PC-9 (cell line): ENCODE results near the gene GRXCR2. TPM values are rescaled to one million over a fixed set of nuclear protein-coding genes. Genes with fewer than 3 reads are reported as not detected.

Experiments used
- BruUV-seq: library from RNA; stranded (reverse); fragments of 400-500 nt; replicated peaks from 2 replicates; lab custom pipeline; 2021; lab: Mats Ljungman, UMichigan
- CTCF ChIA-PET: fragments of 300-600 bp; sonication (Branson Sonifier 250); formaldehyde crosslinking; loops from one replicate; lab custom pipeline; 2022; ENCODE audit warnings: antibody characterized with exemption; lab: Charles Lee
- POLR2A ChIA-PET: fragments of 300-600 bp; sonication (Branson Sonifier 250); formaldehyde crosslinking; loops from one replicate; lab custom pipeline; 2022; ENCODE audit warnings: antibody characterized with exemption; ENCODE audit not compliant: unreplicated experiment; lab: Charles Lee
- DNase-seq, 2 experiments: peaks; one replicate each; pipeline versions ENCODE4 v3.0.0 to v3.0.0-alpha.2; 2015 to 2022; ENCODE audit warnings: mixed read lengths in 1 of 2
- H2AFZ ChIP-seq: fragments of 200-600 bp; sonication (generic); 2 replicates; pipeline ENCODE4 v1.8.1; 2017; ENCODE audit warnings: antibody characterized with exemption
- H3F3A ChIP-seq: fragments of 200-600 bp; sonication (generic); 2 replicates; pipeline ENCODE4 v1.8.1; 2017; ENCODE audit warnings: antibody characterized with exemption, mild to moderate bottlenecking, low read depth; ENCODE audit not compliant: insufficient read depth
- H3K27ac ChIP-seq: fragments of 200-600 bp; sonication (generic); 2 replicates; pipeline ENCODE4 v1.6.1; 2016; ENCODE audit warnings: mixed run types
- H3K27me3 ChIP-seq: fragments of 200-600 bp; sonication (generic); 2 replicates; pipeline ENCODE4 v1.6.1; 2016; ENCODE audit warnings: low read depth, mixed run types; ENCODE audit not compliant: insufficient read depth
- H3K36me3 ChIP-seq: fragments of 200-600 bp; sonication (generic); 2 replicates; pipeline ENCODE4 v1.6.1; 2016; ENCODE audit warnings: low read depth, mixed run types
- H3K4me1 ChIP-seq: fragments of 200-600 bp; sonication (generic); replicated peaks from 2 replicates; pipeline ENCODE4 v1.6.1; 2016; ENCODE audit warnings: mixed run types; ENCODE audit not compliant: insufficient read depth
- H3K4me2 ChIP-seq: fragments of 200-600 bp; sonication (generic); 2 replicates; pipeline ENCODE4 v1.6.1; 2017; ENCODE audit warnings: mixed run types
- H3K4me3 ChIP-seq: fragments of 200-600 bp; sonication (generic); 2 replicates; pipeline ENCODE4 v1.6.1; 2016; ENCODE audit warnings: mixed run types
- H3K79me2 ChIP-seq: fragments of 200-600 bp; sonication (generic); 2 replicates; pipeline ENCODE4 v1.6.1; 2017; ENCODE audit warnings: low read depth, mixed run types
- H3K9me2 ChIP-seq: fragments of 200-600 bp; sonication (generic); 2 replicates; pipeline ENCODE4 v1.8.1; 2017; ENCODE audit warnings: mild to moderate bottlenecking; ENCODE audit not compliant: insufficient read depth
- H3K9me3 ChIP-seq: fragments of 200-600 bp; sonication (generic); 2 replicates; pipeline ENCODE4 v1.8.1; 2016; ENCODE audit warnings: low read depth; ENCODE audit not compliant: insufficient read depth
- H4K20me1 ChIP-seq: fragments of 200-600 bp; sonication (generic); 2 replicates; pipeline ENCODE4 v1.8.1; 2017; ENCODE audit not compliant: insufficient read depth
- EZH2 ChIP-seq: fragments of 200-600 bp; sonication (generic); IDR thresholded peaks from 2 replicates; pipeline ENCODE4 v1.8.0; 2017; ENCODE audit warnings: antibody characterized with exemption, low read depth
- intact Hi-C: fragments of 100-400 bp; cut with micrococcal nuclease; formaldehyde crosslinking; loops from one replicate; pipeline ENCODE4 v1.10.0; 2022; ENCODE audit not compliant: unreplicated experiment
- total RNA-seq: library from RNA; stranded (reverse); gene quantifications from 2 replicates; pipeline ENCODE4 v1.2.3, GENCODE V29; 2021
- TF ChIP-seq, protein P1 (sequence below): fragments of 200-600 bp; sonication (generic); conservative IDR thresholded peaks from 2 replicates; pipeline ENCODE4 v1.6.1; 2017; ENCODE audit warnings: mixed run types, antibody characterized with exemption, mild to moderate bottlenecking, moderate library complexity

Gene GRXCR2
- total RNA-seq, 1 experiment from 2014 or later = not detected

DNA sequence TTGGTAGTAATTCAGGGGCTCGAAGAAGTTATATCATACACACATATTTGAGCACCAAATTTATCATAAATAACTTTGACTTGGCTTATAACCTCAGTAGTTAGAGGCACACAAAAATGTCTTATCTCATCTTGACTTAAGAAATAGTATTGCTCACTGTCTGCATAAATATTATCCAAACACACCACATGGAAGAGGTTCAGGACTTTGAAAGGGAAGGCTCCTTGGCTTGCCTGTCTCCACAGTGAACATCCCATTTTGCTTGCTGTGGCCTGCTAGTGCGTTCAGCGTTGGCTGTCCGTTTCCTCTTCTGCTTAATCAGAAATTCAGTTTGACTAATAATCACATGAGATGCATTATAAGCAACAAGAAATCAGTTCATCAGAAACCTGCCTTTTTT, 13.9 kb downstream of the GRXCR2 start:
- no TSS peak for BruUV-seq
- Histone ChIP-seq H3K79me2 (no peaks in the 10 kb centered on the region), H3K27me3 (no peaks in the 10 kb centered on the region), H2AFZ (no peak overlapping the region), H3K4me2 (no peak overlapping the region), H3K27ac (no peak overlapping the region), H3F3A (peaks cover 11% of the 10 kb centered on the region), H3K4me3 (no peak overlapping the region), H3K36me3 (no peaks in the 10 kb centered on the region), H3K4me1 (peaks cover 21% of the 10 kb centered on the region), H3K9me3 (no peaks in the 10 kb centered on the region), H3K9me2 (no peaks in the 10 kb centered on the region), H4K20me1 (no peaks in the 10 kb centered on the region)
- intact Hi-C loops = no loop called here
- ChIA-PET CTCF (no interaction called here), POLR2A (no interaction called here)
- TF ChIP-seq EZH2 = no peak
- TF ChIP-seq, protein P1, sequence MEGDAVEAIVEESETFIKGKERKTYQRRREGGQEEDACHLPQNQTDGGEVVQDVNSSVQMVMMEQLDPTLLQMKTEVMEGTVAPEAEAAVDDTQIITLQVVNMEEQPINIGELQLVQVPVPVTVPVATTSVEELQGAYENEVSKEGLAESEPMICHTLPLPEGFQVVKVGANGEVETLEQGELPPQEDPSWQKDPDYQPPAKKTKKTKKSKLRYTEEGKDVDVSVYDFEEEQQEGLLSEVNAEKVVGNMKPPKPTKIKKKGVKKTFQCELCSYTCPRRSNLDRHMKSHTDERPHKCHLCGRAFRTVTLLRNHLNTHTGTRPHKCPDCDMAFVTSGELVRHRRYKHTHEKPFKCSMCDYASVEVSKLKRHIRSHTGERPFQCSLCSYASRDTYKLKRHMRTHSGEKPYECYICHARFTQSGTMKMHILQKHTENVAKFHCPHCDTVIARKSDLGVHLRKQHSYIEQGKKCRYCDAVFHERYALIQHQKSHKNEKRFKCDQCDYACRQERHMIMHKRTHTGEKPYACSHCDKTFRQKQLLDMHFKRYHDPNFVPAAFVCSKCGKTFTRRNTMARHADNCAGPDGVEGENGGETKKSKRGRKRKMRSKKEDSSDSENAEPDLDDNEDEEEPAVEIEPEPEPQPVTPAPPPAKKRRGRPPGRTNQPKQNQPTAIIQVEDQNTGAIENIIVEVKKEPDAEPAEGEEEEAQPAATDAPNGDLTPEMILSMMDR = no peak
- no peak for DNase-seq

DNA sequence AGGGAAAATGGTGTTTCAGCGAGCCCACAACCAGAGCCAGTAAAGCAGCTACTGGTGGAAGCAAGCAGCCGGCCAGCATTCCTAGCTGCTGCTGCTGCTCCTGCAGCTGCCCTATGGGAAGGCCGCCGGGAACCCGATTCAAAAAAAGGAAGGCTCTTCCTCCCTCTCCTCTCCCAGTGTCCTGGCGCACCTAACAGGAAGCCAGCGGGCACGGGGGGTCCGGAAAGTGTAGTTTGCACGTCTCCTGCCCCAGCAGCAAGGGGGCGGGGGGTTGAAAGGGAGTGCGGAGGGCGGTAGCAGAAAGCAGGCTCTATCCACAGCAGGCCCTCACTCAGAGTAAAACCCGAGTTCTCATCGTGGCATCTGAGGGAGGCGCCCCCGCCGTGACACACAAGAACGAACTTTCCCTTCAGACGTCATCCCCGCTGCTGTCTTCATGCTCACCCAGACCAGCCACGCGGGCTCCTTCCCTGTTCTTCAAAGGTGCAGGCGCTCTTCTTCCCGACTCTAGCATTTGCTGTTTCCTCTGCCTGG, 16.5 kb downstream of the GRXCR2 start:
- TF ChIP-seq EZH2 = no peak
- TF ChIP-seq, protein P1 = no peak
- Histone ChIP-seq H3K4me3 (no peak overlapping the region), H3K4me2 (no peak overlapping the region), H3K36me3 (no peaks in the 10 kb centered on the region), H3K4me1 (peaks cover 24% of the 10 kb centered on the region), H3K9me2 (no peaks in the 10 kb centered on the region), H3K27me3 (no peaks in the 10 kb centered on the region), H4K20me1 (no peaks in the 10 kb centered on the region), H3K27ac (no peak overlapping the region), H2AFZ (no peak overlapping the region), H3K9me3 (no peaks in the 10 kb centered on the region), H3F3A (peaks cover 12% of the 10 kb centered on the region), H3K79me2 (no peaks in the 10 kb centered on the region)
- peak in 1 of 2 experiments; percentile 51 for DNase-seq
- intact Hi-C loops = no loop called here
- POLR2A ChIA-PET = interaction anchor here (0.6 to 0.7 kb wide), 3 partner anchors 89 to 1685 kb away, joined by 6 to 10 read pairs (median 7); no protein-coding TSS in a partner anchor
- BruUV-seq = TSS peak; percentile 36
- CTCF ChIA-PET = interaction anchor here (0.8 kb wide), 1 partner anchor 32 kb away, joined by 3 read pairs; no protein-coding TSS in a partner anchor

DNA sequence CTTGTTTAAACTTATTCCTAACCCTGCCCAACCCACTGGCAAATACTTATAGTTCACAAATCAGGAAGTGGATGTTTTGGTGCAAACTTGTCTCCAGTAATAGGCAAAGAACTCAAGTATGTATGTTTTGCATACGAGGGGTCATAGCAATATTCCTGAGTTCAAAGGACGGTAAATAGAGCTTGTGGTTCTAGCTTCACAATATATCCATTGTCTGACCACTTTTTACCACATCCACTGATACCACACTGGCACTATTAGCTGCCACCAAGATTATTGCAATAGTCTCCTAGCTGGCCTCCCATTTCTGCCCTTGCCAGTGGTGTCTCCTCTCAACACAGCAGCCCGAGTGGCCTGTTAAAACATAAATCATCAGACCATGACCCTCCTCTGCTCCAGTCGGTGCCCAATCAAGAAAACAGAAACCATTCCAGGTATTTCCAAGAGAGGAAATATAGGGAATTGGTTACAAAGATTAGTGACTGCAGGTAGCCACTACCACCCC, 17.0 kb downstream of the GRXCR2 start:
- no peaks in the 10 kb centered on the region for H3K9me2 ChIP-seq
- H3K36me3 ChIP-seq = no peaks in the 10 kb centered on the region
- no peak for DNase-seq
- POLR2A ChIA-PET = interaction anchor here (0.6 to 0.7 kb wide), 4 partner anchors 90 to 1685 kb away, joined by 5 to 10 read pairs (median 6); no protein-coding TSS in a partner anchor
- H3K9me3 ChIP-seq = no peaks in the 10 kb centered on the region
- peaks cover 12% of the 10 kb centered on the region for H3F3A ChIP-seq
- H3K4me3 ChIP-seq = no peak overlapping the region
- CTCF ChIA-PET = interaction anchor here (0.8 to 1.4 kb wide), 3 partner anchors 21 to 120 kb away, joined by 3 to 7 read pairs (median 6); partner anchors contain the start of gene PRELID2
- H2AFZ ChIP-seq = no peak overlapping the region
- peaks cover 24% of the 10 kb centered on the region for H3K4me1 ChIP-seq
- no TSS peak for BruUV-seq
- intact Hi-C loops = loop anchor here (2.0 kb wide), 2 partner anchors 21 to 69 kb away; partner anchors contain the start of gene PRELID2
- TF ChIP-seq, protein P1 = no peak
- no peak for TF ChIP-seq EZH2
- no peaks in the 10 kb centered on the region for H3K79me2 ChIP-seq
- no peak overlapping the region for H3K4me2 ChIP-seq
- H3K27me3 ChIP-seq = no peaks in the 10 kb centered on the region
- no peaks in the 10 kb centered on the region for H4K20me1 ChIP-seq
- H3K27ac ChIP-seq = no peak overlapping the region
